ENCODE results near the gene MAP3K13. TPM values are rescaled to one million over a fixed set of nuclear protein-coding genes. Genes with fewer than 3 reads are reported as not detected.
"Not testable (repeated sequence)": the region's sequence is repeated elsewhere in the genome, so short reads cannot be mapped to it uniquely, and the experiment has no call there.

Gene MAP3K13
- total RNA-seq, 1 donor from 2014 or later, result 21.6 TPM

DNA sequence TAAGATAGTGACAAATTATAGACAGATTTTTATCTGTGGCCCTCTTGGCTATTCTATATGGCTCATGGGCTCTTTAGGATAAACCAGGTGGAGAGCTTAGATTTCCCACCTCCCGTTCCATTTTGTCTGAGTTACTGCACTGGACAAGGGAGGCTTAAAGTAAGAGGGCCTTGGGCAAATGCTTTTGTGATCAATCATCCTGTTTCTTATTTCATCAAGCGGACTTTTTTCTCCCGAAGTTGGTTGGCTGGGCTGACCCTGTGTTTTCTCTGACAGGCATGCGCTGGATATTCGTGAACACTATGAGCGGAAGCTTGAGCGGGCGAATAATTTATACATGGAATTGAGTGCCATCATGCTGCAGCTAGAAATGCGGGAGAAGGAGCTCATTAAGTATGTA is 102.5 kb downstream of the MAP3K13 start:
- Histone ChIP-seq H3K36me3 (ENCODE audit: insufficient read depth, low read length) (peaks cover 4% of the 10 kb centered on the region), H3K9ac (ENCODE audit: low read length) (no peak overlapping the region), H3K79me2 (ENCODE audit: insufficient read depth, low read length) (no peaks in the 10 kb centered on the region), H3K27me3 (ENCODE audit: insufficient read depth, low read length) (no peaks in the 10 kb centered on the region), H3K4me3 (ENCODE audit: insufficient read depth, low read depth, low read length) (no peak overlapping the region), H4K20me1 (ENCODE audit: insufficient read depth, low read length) (peaks cover 4% of the 10 kb centered on the region), H2AFZ (ENCODE audit: low read depth, low read length) (no peak overlapping the region), H3K4me2 (ENCODE audit: low read length) (no peak overlapping the region), H3K4me1 (ENCODE audit: insufficient read depth, low read length) (no peaks in the 10 kb centered on the region), H3K27ac (ENCODE audit: low read depth, low read length) (no peak overlapping the region), H3K9me3 (ENCODE audit: insufficient read depth, low read depth, low read length) (no peaks in the 10 kb centered on the region)
- Mint-ChIP-seq H3K27me3 (ENCODE audit: low read depth, unreplicated experiment) (no peaks in the 10 kb centered on the region), H3K4me3 (ENCODE audit: unreplicated experiment) (no peak overlapping the region), H3K4me1 (ENCODE audit: low read depth, unreplicated experiment) (peaks cover 3% of the 10 kb centered on the region), H3K9me3 (ENCODE audit: unreplicated experiment) (peaks cover 1% of the 10 kb centered on the region), H3K36me3 (ENCODE audit: low read depth, unreplicated experiment) (peaks cover 34% of the 10 kb centered on the region), H3K27ac (ENCODE audit: unreplicated experiment) (no peak overlapping the region)
- DNase-seq (ENCODE audit: low read depth) (no peak), FAIRE-seq (no peak)
- TF ChIP-seq, protein P1, sequence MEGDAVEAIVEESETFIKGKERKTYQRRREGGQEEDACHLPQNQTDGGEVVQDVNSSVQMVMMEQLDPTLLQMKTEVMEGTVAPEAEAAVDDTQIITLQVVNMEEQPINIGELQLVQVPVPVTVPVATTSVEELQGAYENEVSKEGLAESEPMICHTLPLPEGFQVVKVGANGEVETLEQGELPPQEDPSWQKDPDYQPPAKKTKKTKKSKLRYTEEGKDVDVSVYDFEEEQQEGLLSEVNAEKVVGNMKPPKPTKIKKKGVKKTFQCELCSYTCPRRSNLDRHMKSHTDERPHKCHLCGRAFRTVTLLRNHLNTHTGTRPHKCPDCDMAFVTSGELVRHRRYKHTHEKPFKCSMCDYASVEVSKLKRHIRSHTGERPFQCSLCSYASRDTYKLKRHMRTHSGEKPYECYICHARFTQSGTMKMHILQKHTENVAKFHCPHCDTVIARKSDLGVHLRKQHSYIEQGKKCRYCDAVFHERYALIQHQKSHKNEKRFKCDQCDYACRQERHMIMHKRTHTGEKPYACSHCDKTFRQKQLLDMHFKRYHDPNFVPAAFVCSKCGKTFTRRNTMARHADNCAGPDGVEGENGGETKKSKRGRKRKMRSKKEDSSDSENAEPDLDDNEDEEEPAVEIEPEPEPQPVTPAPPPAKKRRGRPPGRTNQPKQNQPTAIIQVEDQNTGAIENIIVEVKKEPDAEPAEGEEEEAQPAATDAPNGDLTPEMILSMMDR (IDR thresholded peaks at IDR 0.05; ENCODE audit: insufficient read depth, low read depth, low read length), result no peak
- no peak for TF ChIP-seq EZH2 (IDR thresholded peaks at IDR 0.05; ENCODE audit: insufficient read depth, low read length)

DNA sequence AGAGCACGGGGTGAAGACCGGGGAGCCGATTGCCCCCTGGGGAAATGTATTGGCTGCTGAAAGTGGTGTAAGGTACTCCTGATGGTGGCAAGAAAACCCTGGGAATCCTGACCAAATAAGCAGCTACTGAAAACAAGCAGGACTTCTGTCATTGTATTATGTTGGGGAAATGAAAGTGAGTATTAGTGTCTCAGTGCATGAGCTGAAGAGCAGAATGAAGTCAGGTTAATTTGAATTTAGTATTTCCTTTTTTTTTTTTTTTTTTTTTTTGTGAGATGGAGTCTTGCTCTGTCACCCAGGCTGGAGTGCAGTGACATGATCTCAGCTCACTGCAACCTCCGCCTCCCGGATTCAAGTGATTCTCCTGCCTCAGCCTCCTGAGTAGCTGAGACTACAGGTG is 103.2 kb downstream of the MAP3K13 start:
- not testable (repeated sequence) for H3K4me2 ChIP-seq (ENCODE audit: low read length); H3K4me3 Mint-ChIP-seq (ENCODE audit: unreplicated experiment); H3K27me3 ChIP-seq (ENCODE audit: insufficient read depth, low read length); H3K4me1 ChIP-seq (ENCODE audit: insufficient read depth, low read length); H3K4me3 ChIP-seq (ENCODE audit: insufficient read depth, low read depth, low read length); H3K79me2 ChIP-seq (ENCODE audit: insufficient read depth, low read length); H3K9ac ChIP-seq (ENCODE audit: low read length); H3K9me3 ChIP-seq (ENCODE audit: insufficient read depth, low read depth, low read length); H3K27ac Mint-ChIP-seq (ENCODE audit: unreplicated experiment); H3K27me3 Mint-ChIP-seq (ENCODE audit: low read depth, unreplicated experiment); H3K9me3 Mint-ChIP-seq (ENCODE audit: unreplicated experiment); H3K4me1 Mint-ChIP-seq (ENCODE audit: low read depth, unreplicated experiment); H3K27ac ChIP-seq (ENCODE audit: low read depth, low read length); H2AFZ ChIP-seq (ENCODE audit: low read depth, low read length); DNase-seq (ENCODE audit: low read depth); H4K20me1 ChIP-seq (ENCODE audit: insufficient read depth, low read length); H3K36me3 ChIP-seq (ENCODE audit: insufficient read depth, low read length); FAIRE-seq
- peaks cover 35% of the 10 kb centered on the region for H3K36me3 Mint-ChIP-seq (ENCODE audit: low read depth, unreplicated experiment)

DNA sequence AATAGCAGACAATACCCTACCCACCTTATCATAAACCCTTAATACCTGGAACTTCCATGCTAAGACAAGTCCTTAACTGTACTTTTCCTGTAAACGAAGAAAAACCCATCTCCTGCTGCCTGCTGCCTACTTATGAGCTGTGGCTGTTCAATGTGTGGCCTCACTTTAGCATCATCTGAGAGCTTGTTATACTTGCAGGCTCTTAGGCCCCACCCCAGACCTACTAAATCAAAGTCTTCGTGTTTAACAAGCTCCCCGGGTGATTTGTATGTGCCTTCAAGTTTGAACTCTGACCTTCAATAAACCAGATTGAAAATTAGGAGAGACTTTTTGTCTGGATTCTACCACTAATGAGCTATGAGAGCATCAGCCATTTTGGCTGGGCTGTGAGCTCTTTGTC is 106.6 kb downstream of the MAP3K13 start:
- TF ChIP-seq EZH2 (IDR thresholded peaks at IDR 0.05; ENCODE audit: insufficient read depth, low read length), result no peak
- TF ChIP-seq, protein P1 (IDR thresholded peaks at IDR 0.05; ENCODE audit: insufficient read depth, low read depth, low read length), result no peak
- no peak overlapping the region for H3K9ac ChIP-seq (ENCODE audit: low read length)
- Mint-ChIP-seq H3K36me3 (ENCODE audit: low read depth, unreplicated experiment) (peaks cover 45% of the 10 kb centered on the region), H3K27ac (ENCODE audit: unreplicated experiment) (no peak overlapping the region), H3K9me3 (ENCODE audit: unreplicated experiment) (peaks cover 1% of the 10 kb centered on the region), H3K27me3 (ENCODE audit: low read depth, unreplicated experiment) (no peaks in the 10 kb centered on the region), H3K4me1 (ENCODE audit: low read depth, unreplicated experiment) (peaks cover 3% of the 10 kb centered on the region), H3K4me3 (ENCODE audit: unreplicated experiment) (no peak overlapping the region)
- H3K27me3 ChIP-seq (ENCODE audit: insufficient read depth, low read length), result no peaks in the 10 kb centered on the region
- H3K4me2 ChIP-seq (ENCODE audit: low read length), result no peak overlapping the region
- H2AFZ ChIP-seq (ENCODE audit: low read depth, low read length), result no peak overlapping the region
- no peak overlapping the region for H3K27ac ChIP-seq (ENCODE audit: low read depth, low read length)
- no peaks in the 10 kb centered on the region for H3K79me2 ChIP-seq (ENCODE audit: insufficient read depth, low read length)
- peaks cover 8% of the 10 kb centered on the region for H3K4me1 ChIP-seq (ENCODE audit: insufficient read depth, low read length)
- no peak for DNase-seq (ENCODE audit: low read depth)
- peaks cover 4% of the 10 kb centered on the region for H3K36me3 ChIP-seq (ENCODE audit: insufficient read depth, low read length)
- FAIRE-seq, result no peak
- H3K9me3 ChIP-seq (ENCODE audit: insufficient read depth, low read depth, low read length), result no peaks in the 10 kb centered on the region
- no peaks in the 10 kb centered on the region for H4K20me1 ChIP-seq (ENCODE audit: insufficient read depth, low read length)
- no peak overlapping the region for H3K4me3 ChIP-seq (ENCODE audit: insufficient read depth, low read depth, low read length)

All from astrocyte (in vitro differentiated cells and primary cell).